Small intestine (tissue), 4 donors: Measurements from ENCODE around the gene FNDC7. TPM values are rescaled to one million over a fixed set of nuclear protein-coding genes. Genes with fewer than 3 reads are reported as not detected.

ENCODE experiments used
- polyA plus RNA-seq, 4 donors: library from polyadenylated mRNA; stranded (reverse) in 3 of 4; unstranded in 1 of 4; fragments of 200-250 nt in 3 of 4; fragments of 120-200 nt in 1 of 4; gene quantifications; one replicate each; pipeline versions ENCODE4 v1.2.1 to v1.2.3, GENCODE V29; 2013
- donor health status: healthy with polysubstance abuse.
- donor health status: Bipolar disorder and iron deficiency.
- donor health status: healthy.

The FNDC7 gene
- polyA plus RNA-seq, 4 donors: not detected

Other genes with a start within 250 kb of the FNDC7 start
- 10 to 100 TPM in 2 of 4 donors, 1 to 10 TPM in 2; 7.8 to 21.7 (median 9.6) TPM for gene EEIG2, start 152.8 kb upstream of the FNDC7 start, polyA plus RNA-seq
- 10 to 100 TPM in 1 of 4 donors, 1 to 10 TPM in 3; 8.9 to 10.8 (median 9.6) TPM for gene HENMT1, start 51.8 kb upstream of the FNDC7 start, polyA plus RNA-seq
- 10 to 100 TPM; 22.7 to 68.5 (median 26.6) TPM for gene PRPF38B, start 20.6 kb upstream of the FNDC7 start, polyA plus RNA-seq
- gene STXBP3, start 33.8 kb downstream of the FNDC7 start, polyA plus RNA-seq: 10 to 100 TPM; 29.1 to 54.6 (median 48.3) TPM
- gene AKNAD1, start 144.2 kb downstream of the FNDC7 start, polyA plus RNA-seq: under 1 TPM in 2 of 4 donors, not detected in 2; 0.03 to 0.22 TPM
- 10 to 100 TPM in 2 of 4 donors, 1 to 10 TPM in 2; 4.1 to 21.5 (median 12.2) TPM for gene GPSM2, start 164.1 kb downstream of the FNDC7 start, polyA plus RNA-seq